ENCODE measurements around the gene ITGA5. TPM values are rescaled to one million over a fixed set of nuclear protein-coding genes. Genes with fewer than 3 reads are reported as not detected.
"Not testable (repeated sequence)": the region's sequence is repeated elsewhere in the genome, so short reads cannot be mapped to it uniquely, and the experiment has no call there.

ITGA5 gene
- total RNA-seq, 6 experiments from 2014 or later = 261 to 355 (median 329) TPM

- peaks cover 17% of the 10 kb centered on the region for H3K4me1 Mint-ChIP-seq (ENCODE audit: low read depth)
- DNase-seq = no peak
- H3K27ac Mint-ChIP-seq = no peak overlapping the region
- H3K36me3 Mint-ChIP-seq (ENCODE audit: low read depth) = no peaks in the 10 kb centered on the region
- H3K4me3 Mint-ChIP-seq = no peak overlapping the region
- peaks cover 2% of the 10 kb centered on the region; the same call in 1 of the 2 replicates for H3K27me3 Mint-ChIP-seq (ENCODE audit: insufficient read depth)
- H3K9me3 Mint-ChIP-seq = no peaks in the 10 kb centered on the region
- TF ChIP-seq CTCF (IDR thresholded peaks at IDR 0.05) = no peak
Measured at GRCh38 chr12:54357506-54358190, 61.4 kb downstream of the ITGA5 start.

DNA sequence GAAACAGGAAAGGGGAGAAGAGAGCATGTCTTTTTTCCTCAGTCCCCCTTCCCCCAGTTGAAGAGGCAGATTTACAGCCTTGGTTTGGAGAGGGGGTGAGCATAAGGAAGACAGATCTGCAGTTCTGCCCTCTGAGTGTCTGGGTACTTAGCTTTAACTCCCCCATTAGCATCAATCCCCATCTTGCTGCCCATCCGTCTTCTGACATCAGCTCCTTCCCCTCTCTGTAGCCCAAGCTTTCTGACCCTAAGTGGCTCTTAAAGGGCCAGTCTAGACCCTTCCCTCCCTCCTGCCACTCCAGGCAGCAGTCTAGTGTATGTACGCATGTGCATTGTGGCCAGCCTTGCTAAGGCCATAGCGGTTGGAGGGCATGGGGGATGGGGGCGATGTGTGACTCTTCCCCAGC, 62.1 kb downstream of the ITGA5 start:
- H3K36me3 Mint-ChIP-seq (ENCODE audit: low read depth) = peaks cover under 1% of the 10 kb centered on the region; the same call in 1 of the 2 replicates

GRCh38 chr12:54356228-54356627, 62.8 kb downstream of the ITGA5 start:
- no peak overlapping the region for H3K27ac Mint-ChIP-seq
- H3K36me3 Mint-ChIP-seq (ENCODE audit: low read depth) = peaks cover 8% of the 10 kb centered on the region
- peaks cover 2% of the 10 kb centered on the region; the same call in 1 of the 2 replicates for H3K27me3 Mint-ChIP-seq (ENCODE audit: insufficient read depth)
- TF ChIP-seq CTCF (IDR thresholded peaks at IDR 0.05) = no peak
- DNase-seq = no peak
- peaks cover 32% of the 10 kb centered on the region for H3K4me1 Mint-ChIP-seq (ENCODE audit: low read depth)
- H3K4me3 Mint-ChIP-seq = no peak overlapping the region
- no peaks in the 10 kb centered on the region for H3K9me3 Mint-ChIP-seq

More for the DNA sequence above, 62.1 kb downstream of the ITGA5 start:
- DNase-seq = no peak
- TF ChIP-seq CTCF (IDR thresholded peaks at IDR 0.05) = no peak
- no peak overlapping the region for H3K27ac Mint-ChIP-seq
- peaks cover 2% of the 10 kb centered on the region; the same call in 1 of the 2 replicates for H3K27me3 Mint-ChIP-seq (ENCODE audit: insufficient read depth)
- H3K4me1 Mint-ChIP-seq (ENCODE audit: low read depth) = peaks cover 24% of the 10 kb centered on the region
- H3K9me3 Mint-ChIP-seq = no peaks in the 10 kb centered on the region
- H3K4me3 Mint-ChIP-seq = no peak overlapping the region

DNA sequence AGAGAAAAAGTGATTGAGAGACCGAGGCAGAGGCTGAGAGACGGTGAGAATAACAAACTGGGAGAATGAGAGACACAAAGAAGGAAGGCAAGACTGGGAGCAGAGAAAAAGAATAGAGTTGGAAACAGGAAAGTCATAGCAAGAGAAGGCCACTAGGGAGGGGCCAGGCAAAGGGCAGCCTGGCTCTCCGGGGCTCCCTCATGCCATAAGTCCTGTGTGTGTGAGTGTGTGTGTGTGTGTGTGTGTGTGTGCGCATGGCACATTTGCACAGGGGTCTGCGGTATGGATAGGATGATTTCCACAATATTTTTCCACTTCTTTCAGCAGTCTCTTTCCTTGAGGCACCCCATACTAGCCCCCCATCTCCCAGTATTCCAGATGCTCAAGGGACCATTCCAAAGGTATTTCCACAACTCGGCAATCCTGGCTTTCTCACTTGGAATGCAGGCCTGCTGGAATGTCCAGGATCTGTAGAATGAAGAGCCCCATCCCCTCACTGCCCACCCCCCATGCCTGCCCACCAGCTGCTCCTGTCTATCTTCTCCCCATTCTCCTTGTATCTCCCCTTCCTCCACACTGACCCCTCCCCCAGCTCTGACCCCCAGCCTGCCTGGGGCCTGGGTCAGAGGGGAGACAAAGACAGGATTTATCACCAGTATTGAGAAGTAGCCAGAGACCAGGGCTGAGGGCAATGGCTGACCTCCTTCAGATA, 63.8 kb downstream of the ITGA5 start:
- peaks cover 13% of the 10 kb centered on the region for H3K36me3 Mint-ChIP-seq (ENCODE audit: low read depth)
- H3K4me1 Mint-ChIP-seq (ENCODE audit: low read depth) = peaks cover 41% of the 10 kb centered on the region
- H3K9me3 Mint-ChIP-seq = no peaks in the 10 kb centered on the region
- no peaks in the 10 kb centered on the region for H3K27me3 Mint-ChIP-seq (ENCODE audit: insufficient read depth)
- no peak for TF ChIP-seq CTCF (IDR thresholded peaks at IDR 0.05)
- no peak overlapping the region for H3K27ac Mint-ChIP-seq
- DNase-seq = no peak
- H3K4me3 Mint-ChIP-seq = no peak overlapping the region

GRCh38 chr12:54354271-54354670, 64.8 kb downstream of the ITGA5 start:
- H3K4me3 Mint-ChIP-seq, H3K27ac Mint-ChIP-seq: not testable (repeated sequence)

More at GRCh38 chr12:54354271-54354670, 64.8 kb downstream of the ITGA5 start:
- not testable (repeated sequence) for H3K27me3 Mint-ChIP-seq (ENCODE audit: insufficient read depth); DNase-seq; H3K9me3 Mint-ChIP-seq
- Mint-ChIP-seq H3K4me1 (ENCODE audit: low read depth) (peaks cover 43% of the 10 kb centered on the region), H3K36me3 (ENCODE audit: low read depth) (peaks cover 21% of the 10 kb centered on the region)
